Ascending aorta (tissue), 2 donors: ENCODE results near the gene GPR156. TPM values are rescaled to one million over a fixed set of nuclear protein-coding genes. Genes with fewer than 3 reads are reported as not detected.

Source experiments
- DNase-seq, 2 donors: peaks; one replicate each; pipeline ENCODE4 v3.0.0-alpha.2; 2019; ENCODE audit warnings: low spot score in 2 of 2
- H3K27ac ChIP-seq, 2 donors: fragments of 200-600 bp; sonication (generic); one replicate each; pipeline ENCODE4 v1.5.1; 2016 to 2017; ENCODE audit warnings: mild to moderate bottlenecking in 1 of 2
- H3K27me3 ChIP-seq: fragments of 200-600 bp; sonication (generic); one replicate; pipeline ENCODE4 v1.5.1; 2017
- H3K36me3 ChIP-seq, 2 donors: fragments of 200-600 bp; sonication (generic); one replicate each; pipeline ENCODE4 v1.5.1; 2016
- H3K4me1 ChIP-seq, 2 donors: fragments of 200-600 bp; sonication (generic); one replicate each; pipeline ENCODE4 v1.5.1; 2016 to 2017; ENCODE audit warnings: mild to moderate bottlenecking in 1 of 2
- H3K4me3 ChIP-seq, 2 donors: fragments of 200-600 bp; sonication (generic); one replicate each; pipeline ENCODE4 v1.5.1; 2016 to 2017; ENCODE audit warnings: mild to moderate bottlenecking in 1 of 2
- H3K9me3 ChIP-seq, 2 donors: fragments of 200-600 bp; sonication (generic); one replicate each; pipeline ENCODE4 v1.5.1; 2016
- CTCF ChIP-seq, 3 experiments: fragments of 200-600 bp in 2 of 3; fragments of 450-650 bp in 1 of 3; sonication (generic) in 2 of 3; IDR thresholded peaks; one replicate each; pipeline ENCODE4 v1.5.1; 2016 to 2019; ENCODE audit warnings: antibody characterized with exemption in 3 of 3, mild to moderate bottlenecking in 1 of 3, moderate library complexity in 1 of 3
- intact Hi-C: fragments of 100-400 bp; cut with DNase I; formaldehyde crosslinking; loops from one replicate; pipeline ENCODE4 v1.15.1; 2023
- total RNA-seq: library from RNA; depleted of rRNA; stranded (reverse); fragments of >200 nt; gene quantifications from one replicate; pipeline ENCODE4 v1.1.0, GENCODE V29; 2016

GPR156 gene
- total RNA-seq, 1 donor from 2014 or later: not detected

GRCh38 chr3:120147072-120147871 lies 137.8 kb downstream of the GPR156 start:
- intact Hi-C loops: no loop called here
- H3K36me3 ChIP-seq: no peaks in the 10 kb centered on the region
- H3K4me1 ChIP-seq: no peaks in the 10 kb centered on the region
- H3K27ac ChIP-seq: no peak overlapping the region
- no peak for DNase-seq
- H3K27me3 ChIP-seq: no peaks in the 10 kb centered on the region
- H3K9me3 ChIP-seq: no peaks in the 10 kb centered on the region
- H3K4me3 ChIP-seq: no peak overlapping the region
- TF ChIP-seq CTCF (IDR thresholded peaks at IDR 0.05): no peak

- no peaks in the 10 kb centered on the region for H3K27me3 ChIP-seq
- TF ChIP-seq CTCF (IDR thresholded peaks at IDR 0.05): no peak
- intact Hi-C loops: no loop called here
- no peaks in the 10 kb centered on the region for H3K36me3 ChIP-seq
- H3K4me3 ChIP-seq: no peak overlapping the region
- H3K27ac ChIP-seq: no peak overlapping the region
- H3K9me3 ChIP-seq: no peaks in the 10 kb centered on the region
- no peak for DNase-seq
- no peaks in the 10 kb centered on the region for H3K4me1 ChIP-seq
Observed at GRCh38 chr3:120145542-120146285, 139.3 kb downstream of the GPR156 start.

- no peak for DNase-seq
- Histone ChIP-seq H3K4me3 (no peak overlapping the region), H3K9me3 (no peaks in the 10 kb centered on the region), H3K27ac (no peak overlapping the region), H3K36me3 (no peaks in the 10 kb centered on the region), H3K4me1 (no peaks in the 10 kb centered on the region), H3K27me3 (no peaks in the 10 kb centered on the region)
- no peak for TF ChIP-seq CTCF (IDR thresholded peaks at IDR 0.05)
- intact Hi-C loops: no loop called here
Observed at GRCh38 chr3:120144267-120144666, 140.8 kb downstream of the GPR156 start.

GRCh38 chr3:120143676-120144075 lies 141.3 kb downstream of the GPR156 start:
- intact Hi-C loops: no loop called here
- no peaks in the 10 kb centered on the region for H3K36me3 ChIP-seq
- H3K27me3 ChIP-seq: no peaks in the 10 kb centered on the region
- no peak for TF ChIP-seq CTCF (IDR thresholded peaks at IDR 0.05)
- no peak overlapping the region for H3K27ac ChIP-seq
- H3K9me3 ChIP-seq: no peaks in the 10 kb centered on the region
- no peaks in the 10 kb centered on the region for H3K4me1 ChIP-seq
- no peak overlapping the region for H3K4me3 ChIP-seq
- no peak for DNase-seq

- DNase-seq: no peak
- intact Hi-C loops: no loop called here
- Histone ChIP-seq H3K9me3 (no peaks in the 10 kb centered on the region), H3K27ac (no peak overlapping the region), H3K36me3 (no peaks in the 10 kb centered on the region), H3K4me1 (no peaks in the 10 kb centered on the region), H3K27me3 (no peaks in the 10 kb centered on the region), H3K4me3 (no peak overlapping the region)
- no peak for TF ChIP-seq CTCF (IDR thresholded peaks at IDR 0.05)
Observed at GRCh38 chr3:120142236-120142635, 142.8 kb downstream of the GPR156 start.
